ENCODE data around the gene GPX6.

DNA sequence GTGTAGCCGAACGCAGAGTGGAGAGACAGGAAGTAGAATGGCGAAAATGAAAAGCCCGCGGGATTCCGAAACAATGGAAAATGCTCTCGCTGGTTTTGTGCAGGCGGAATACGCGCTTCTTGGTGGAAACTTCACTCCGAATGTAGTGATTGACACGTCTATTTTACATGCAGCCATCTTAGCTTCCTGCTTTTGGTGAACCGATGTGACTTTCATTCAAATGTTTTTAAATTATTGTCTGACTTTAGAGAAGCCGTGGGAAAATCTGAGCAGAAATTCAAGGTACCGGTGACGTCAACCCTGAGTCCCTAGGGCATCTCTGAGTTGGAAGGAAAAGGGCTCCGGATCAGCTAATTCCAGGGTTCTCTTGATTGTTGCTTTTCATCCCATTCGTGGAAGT lies 21.5 kb upstream of the GPX6 start:
- TF ChIP-seq, protein P1, sequence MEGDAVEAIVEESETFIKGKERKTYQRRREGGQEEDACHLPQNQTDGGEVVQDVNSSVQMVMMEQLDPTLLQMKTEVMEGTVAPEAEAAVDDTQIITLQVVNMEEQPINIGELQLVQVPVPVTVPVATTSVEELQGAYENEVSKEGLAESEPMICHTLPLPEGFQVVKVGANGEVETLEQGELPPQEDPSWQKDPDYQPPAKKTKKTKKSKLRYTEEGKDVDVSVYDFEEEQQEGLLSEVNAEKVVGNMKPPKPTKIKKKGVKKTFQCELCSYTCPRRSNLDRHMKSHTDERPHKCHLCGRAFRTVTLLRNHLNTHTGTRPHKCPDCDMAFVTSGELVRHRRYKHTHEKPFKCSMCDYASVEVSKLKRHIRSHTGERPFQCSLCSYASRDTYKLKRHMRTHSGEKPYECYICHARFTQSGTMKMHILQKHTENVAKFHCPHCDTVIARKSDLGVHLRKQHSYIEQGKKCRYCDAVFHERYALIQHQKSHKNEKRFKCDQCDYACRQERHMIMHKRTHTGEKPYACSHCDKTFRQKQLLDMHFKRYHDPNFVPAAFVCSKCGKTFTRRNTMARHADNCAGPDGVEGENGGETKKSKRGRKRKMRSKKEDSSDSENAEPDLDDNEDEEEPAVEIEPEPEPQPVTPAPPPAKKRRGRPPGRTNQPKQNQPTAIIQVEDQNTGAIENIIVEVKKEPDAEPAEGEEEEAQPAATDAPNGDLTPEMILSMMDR (IDR thresholded peaks at IDR 0.05; ENCODE audit: poor library complexity): no peak
- TF ChIP-seq EZH2phosphoT487 (IDR thresholded peaks at IDR 0.05; ENCODE audit: low read depth, severe bottlenecking, unreplicated experiment): no peak
- no peak for TF ChIP-seq EZH2 (IDR thresholded peaks at IDR 0.05; ENCODE audit: borderline replicate concordance)

All from hepatocyte (in vitro differentiated cells).